ENCODE measurements around the gene HACE1.

DNA sequence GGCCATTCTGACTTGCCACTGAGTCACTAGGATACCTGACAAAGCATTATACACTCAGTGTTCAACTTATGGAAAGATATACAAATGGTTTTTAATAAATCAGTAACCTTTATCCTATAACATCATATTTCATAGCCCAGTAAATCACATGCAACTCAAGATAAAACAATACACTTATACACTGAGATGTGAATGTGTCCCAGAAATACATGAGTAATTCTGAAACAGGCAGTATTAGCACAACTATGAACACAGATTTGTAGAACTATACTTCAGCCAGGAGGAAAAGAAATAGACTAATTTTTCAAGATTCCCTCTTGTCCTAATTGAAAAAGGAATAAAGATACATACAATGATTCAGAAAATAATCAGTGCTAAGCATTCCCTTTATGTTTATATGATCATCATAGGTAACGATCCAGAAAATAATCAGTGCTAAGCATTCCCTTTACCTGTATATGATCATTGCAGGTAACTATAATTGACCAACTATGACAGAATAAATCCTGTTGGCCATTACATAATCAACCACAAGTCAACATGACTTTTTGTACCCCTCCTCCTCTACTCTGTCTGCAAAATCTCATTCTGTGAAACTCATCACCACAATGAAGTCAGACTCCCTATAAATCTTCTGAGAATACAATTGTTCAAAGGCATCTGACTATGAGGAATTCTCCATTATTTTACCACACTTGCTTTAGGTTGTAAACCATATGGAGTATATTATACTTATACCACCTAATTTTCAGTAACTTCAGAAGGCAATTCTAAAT is 30.3 kb downstream of the HACE1 start:
- TF ChIP-seq, protein P1, sequence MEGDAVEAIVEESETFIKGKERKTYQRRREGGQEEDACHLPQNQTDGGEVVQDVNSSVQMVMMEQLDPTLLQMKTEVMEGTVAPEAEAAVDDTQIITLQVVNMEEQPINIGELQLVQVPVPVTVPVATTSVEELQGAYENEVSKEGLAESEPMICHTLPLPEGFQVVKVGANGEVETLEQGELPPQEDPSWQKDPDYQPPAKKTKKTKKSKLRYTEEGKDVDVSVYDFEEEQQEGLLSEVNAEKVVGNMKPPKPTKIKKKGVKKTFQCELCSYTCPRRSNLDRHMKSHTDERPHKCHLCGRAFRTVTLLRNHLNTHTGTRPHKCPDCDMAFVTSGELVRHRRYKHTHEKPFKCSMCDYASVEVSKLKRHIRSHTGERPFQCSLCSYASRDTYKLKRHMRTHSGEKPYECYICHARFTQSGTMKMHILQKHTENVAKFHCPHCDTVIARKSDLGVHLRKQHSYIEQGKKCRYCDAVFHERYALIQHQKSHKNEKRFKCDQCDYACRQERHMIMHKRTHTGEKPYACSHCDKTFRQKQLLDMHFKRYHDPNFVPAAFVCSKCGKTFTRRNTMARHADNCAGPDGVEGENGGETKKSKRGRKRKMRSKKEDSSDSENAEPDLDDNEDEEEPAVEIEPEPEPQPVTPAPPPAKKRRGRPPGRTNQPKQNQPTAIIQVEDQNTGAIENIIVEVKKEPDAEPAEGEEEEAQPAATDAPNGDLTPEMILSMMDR (IDR thresholded peaks at IDR 0.05), result no peak
- TF ChIP-seq POLR2AphosphoS5 (IDR thresholded peaks at IDR 0.05), result no peak
- TF ChIP-seq POLR2A (IDR thresholded peaks at IDR 0.05), result no peak
